Small intestine (tissue), 7 donors: ENCODE measurements around the gene ZNF91. TPM values are rescaled to one million over a fixed set of nuclear protein-coding genes. Genes with fewer than 3 reads are reported as not detected.
"Not testable (repeated sequence)": the region's sequence is repeated elsewhere in the genome, so short reads cannot be mapped to it uniquely, and the experiment has no call there.

ENCODE experiments used
- DNase-seq, 2 donors: peaks; one replicate each; pipeline versions ENCODE4 v3.0.0 to v3.0.0-alpha.2; 2013
- FAIRE-seq: peaks from 2 replicates; lab custom pipeline; 2012; peaks lifted over from hg19 to GRCh38; lab: Jason Lieb, UNC
- H3K27ac ChIP-seq, 3 donors: one replicate each; pipeline ENCODE4 v1.5.1; 2013; ENCODE audit warnings: low read length in 2 of 3, mild to moderate bottlenecking in 2 of 3, control low read depth in 1 of 3, inconsistent platforms in 1 of 3, low read depth in 1 of 3, moderate library complexity in 1 of 3
- H3K27me3 ChIP-seq, 3 donors: one replicate each; pipeline ENCODE4 v1.6.1; 2013; ENCODE audit warnings: low read length in 3 of 3, inconsistent platforms in 1 of 3; ENCODE audit not compliant: control insufficient read depth in 3 of 3, insufficient read depth in 3 of 3
- H3K36me3 ChIP-seq, 3 donors: one replicate each; pipeline ENCODE4 v1.6.1; 2013; ENCODE audit warnings: low read length in 3 of 3, inconsistent platforms in 1 of 3, low read depth in 1 of 3, mild to moderate bottlenecking in 1 of 3, moderate library complexity in 1 of 3; ENCODE audit not compliant: control insufficient read depth in 3 of 3, insufficient read depth in 2 of 3
- H3K4me1 ChIP-seq, 3 donors: one replicate each; pipeline ENCODE4 v1.6.1; 2013; ENCODE audit warnings: low read length in 2 of 3, inconsistent platforms in 1 of 3, low read depth in 1 of 3, mild to moderate bottlenecking in 1 of 3, moderate library complexity in 1 of 3; ENCODE audit not compliant: control insufficient read depth in 3 of 3, insufficient read depth in 2 of 3
- H3K4me3 ChIP-seq, 3 donors: one replicate each; pipeline ENCODE4 v1.5.1; 2013; ENCODE audit warnings: low read length in 3 of 3, control low read depth in 1 of 3, inconsistent platforms in 1 of 3, low read depth in 1 of 3, mild to moderate bottlenecking in 1 of 3, moderate library complexity in 1 of 3
- H3K9me3 ChIP-seq, 2 donors: one replicate each; pipeline ENCODE4 v1.6.1; 2013; ENCODE audit warnings: low read depth in 1 of 2, low read length in 1 of 2; ENCODE audit not compliant: control insufficient read depth in 2 of 2, insufficient read depth in 1 of 2
- WGBS, 3 donors: extraction: QIAGEN DNeasy Blood & Tissue Kit; methylation state at CpG; one replicate each; pipeline ENCODE4 v1.1.7; 2013; 5-methylcytosine and 5-hydroxymethylcytosine counted together
- polyA plus RNA-seq, 4 donors: library from polyadenylated mRNA; stranded (reverse) in 3 of 4; unstranded in 1 of 4; fragments of 200-250 nt in 3 of 4; fragments of 120-200 nt in 1 of 4; gene quantifications; one replicate each; pipeline versions ENCODE4 v1.2.1 to v1.2.3, GENCODE V29; 2013
- donor health status: healthy with polysubstance abuse.
- donor health status: control.
- donor health status: control.
- donor health status: Bipolar disorder and iron deficiency.
- donor health status: healthy.

Gene ZNF91
- polyA plus RNA-seq, 4 donors = 12.4 to 64.8 (median 16.1) TPM

DNA sequence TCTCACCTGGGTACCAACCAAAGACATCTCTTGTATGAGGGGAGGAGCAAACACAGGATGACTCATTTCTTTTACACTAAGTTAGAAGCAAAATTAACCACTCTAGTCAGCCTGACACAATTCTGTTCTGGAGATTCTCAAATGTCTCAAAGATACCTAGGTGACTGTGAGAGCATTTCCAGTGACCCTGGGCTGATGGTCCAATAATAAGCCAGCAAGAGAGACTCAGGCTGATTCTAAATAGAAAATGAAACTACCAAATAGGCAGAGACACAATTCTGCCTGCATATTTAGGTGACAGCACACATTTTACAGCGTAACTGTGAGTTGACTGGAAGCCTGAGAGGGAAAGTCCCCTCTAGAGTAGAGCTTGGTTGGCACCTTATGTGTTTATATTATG is 16.3 kb downstream of the ZNF91 start:
- no peak for FAIRE-seq
- DNase-seq = no peak
- H3K9me3 ChIP-seq = peaks cover 2 to 44% of the 10 kb centered on the region in 2 donors
- WGBS, 3 donors = 69 to 100% (median 80%) methylated on average over 1 of the region's 1 CpG
- no peaks in the 10 kb centered on the region for H3K4me1 ChIP-seq
- no peaks in the 10 kb centered on the region for H3K27me3 ChIP-seq
- no peak overlapping the region for H3K4me3 ChIP-seq
- peaks cover 4 to 31% (median 29%) of the 10 kb centered on the region in 3 donors for H3K36me3 ChIP-seq
- no peak overlapping the region for H3K27ac ChIP-seq

DNA sequence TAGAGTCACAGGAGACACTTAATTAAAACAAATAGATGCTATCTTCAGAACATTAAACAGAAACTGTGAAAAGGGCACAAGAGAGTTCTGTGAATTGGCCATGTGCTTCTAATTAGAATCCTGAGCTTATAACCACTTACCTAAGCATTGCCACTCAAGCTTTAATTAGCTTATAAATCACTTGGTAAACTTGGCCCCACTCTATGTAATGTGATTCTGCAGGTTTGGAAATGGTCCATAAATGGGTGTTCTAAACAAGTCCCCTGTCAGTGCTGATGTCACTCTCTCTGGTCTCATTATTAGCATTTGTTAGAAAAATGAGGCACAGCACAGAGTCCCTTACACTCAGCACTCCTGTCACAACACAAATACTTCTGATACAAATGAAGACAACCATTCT is 18.0 kb downstream of the ZNF91 start:
- H3K27ac ChIP-seq = no peak overlapping the region
- H3K4me3 ChIP-seq = no peak overlapping the region
- peaks cover 14 to 30% (median 27%) of the 10 kb centered on the region in 3 donors for H3K36me3 ChIP-seq
- FAIRE-seq (no peak), DNase-seq (no peak)
- no peaks in the 10 kb centered on the region for H3K27me3 ChIP-seq
- H3K9me3 ChIP-seq = peaks cover 3 to 44% of the 10 kb centered on the region in 2 donors
- no peaks in the 10 kb centered on the region for H3K4me1 ChIP-seq

DNA sequence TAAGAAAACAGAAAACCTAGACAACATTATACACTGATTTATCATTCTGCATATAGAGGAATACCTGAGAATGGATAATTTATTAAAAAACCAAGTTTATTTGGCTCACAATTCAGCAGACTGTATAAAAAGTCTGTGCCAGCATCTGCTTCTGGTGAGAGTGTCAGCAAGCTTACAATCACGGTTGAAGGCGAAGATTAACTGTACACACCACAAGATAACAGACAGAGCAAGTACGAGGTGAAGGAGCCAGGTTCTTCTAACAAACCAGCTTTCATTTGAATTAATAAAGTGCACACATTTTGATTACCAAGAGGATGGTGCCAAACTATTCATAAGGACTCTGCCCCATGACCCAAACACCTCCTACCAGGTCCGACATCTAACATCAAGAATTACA is 28.8 kb downstream of the ZNF91 start:
- no peaks in the 10 kb centered on the region for H3K27me3 ChIP-seq
- FAIRE-seq (no peak), DNase-seq (no peak)
- H3K27ac ChIP-seq = no peak overlapping the region
- peaks cover 17 to 28% (median 26%) of the 10 kb centered on the region in 3 donors for H3K36me3 ChIP-seq
- H3K9me3 ChIP-seq = peaks cover 1 to 40% of the 10 kb centered on the region in 2 donors
- no peak overlapping the region for H3K4me3 ChIP-seq
- H3K4me1 ChIP-seq = no peaks in the 10 kb centered on the region
- 97 to 98% (median 98%) methylated on average over 4 of the region's 4 CpGs for WGBS, 3 donors

DNA sequence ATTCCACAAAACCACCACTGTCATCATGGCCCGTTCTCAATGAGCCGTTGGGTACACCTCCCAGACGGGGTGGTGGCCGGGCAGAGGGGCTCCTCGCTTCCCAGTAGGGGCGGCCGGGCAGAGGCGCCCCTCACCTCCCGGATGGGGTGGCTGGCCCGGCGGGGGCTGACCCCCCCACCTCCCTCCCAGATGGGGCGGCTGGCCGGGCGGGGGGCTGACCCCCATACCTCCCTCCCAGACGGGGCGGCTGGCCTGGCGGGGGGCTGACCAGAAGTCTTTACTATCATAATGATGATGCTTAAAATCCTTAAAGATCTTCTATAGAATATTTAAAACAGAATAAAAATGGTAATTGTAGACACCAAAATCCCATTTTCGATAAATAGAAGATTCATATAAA is 29.2 kb downstream of the ZNF91 start:
- not testable (repeated sequence) for DNase-seq, FAIRE-seq, H3K4me3 ChIP-seq, H3K4me1 ChIP-seq, H3K27me3 ChIP-seq, H3K27ac ChIP-seq
- 97 to 99% (median 98%) methylated on average over 15 to 18 of the region's 18 CpGs for WGBS, 3 donors
- Histone ChIP-seq H3K9me3 (peaks cover 1 to 38% of the 10 kb centered on the region in 2 donors), H3K36me3 (peaks cover 17 to 26% (median 25%) of the 10 kb centered on the region in 3 donors)

DNA sequence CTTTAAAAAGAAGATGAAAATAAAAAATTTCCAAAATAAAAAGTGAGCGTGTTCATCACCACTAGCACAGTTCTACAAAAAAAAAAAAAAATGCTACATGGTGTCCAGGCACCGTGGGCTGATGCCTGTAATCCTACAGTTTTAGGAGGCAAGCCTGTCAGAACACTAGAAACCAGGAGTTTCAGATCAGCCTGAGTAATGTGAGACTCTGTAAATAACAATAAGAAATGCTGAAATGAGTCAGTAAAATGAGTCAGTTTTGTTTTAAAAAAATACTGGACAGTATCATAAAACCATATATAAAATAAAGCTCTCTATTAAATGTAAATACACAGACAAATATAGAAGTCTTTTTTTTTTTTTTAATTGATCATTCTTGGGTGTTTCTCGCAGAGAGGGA is 30.0 kb downstream of the ZNF91 start:
- Histone ChIP-seq H3K36me3 (peaks cover 17 to 21% (median 18%) of the 10 kb centered on the region in 3 donors), H3K27ac (no peak overlapping the region), H3K9me3 (peaks cover 0 to 34% of the 10 kb centered on the region in 2 donors), H3K4me1 (no peaks in the 10 kb centered on the region), H3K27me3 (no peaks in the 10 kb centered on the region), H3K4me3 (no peak overlapping the region)
- no peak for FAIRE-seq
- no peak for DNase-seq
- WGBS, 3 donors = 93 to 98% (median 97%) methylated on average over 3 of the region's 3 CpGs

DNA sequence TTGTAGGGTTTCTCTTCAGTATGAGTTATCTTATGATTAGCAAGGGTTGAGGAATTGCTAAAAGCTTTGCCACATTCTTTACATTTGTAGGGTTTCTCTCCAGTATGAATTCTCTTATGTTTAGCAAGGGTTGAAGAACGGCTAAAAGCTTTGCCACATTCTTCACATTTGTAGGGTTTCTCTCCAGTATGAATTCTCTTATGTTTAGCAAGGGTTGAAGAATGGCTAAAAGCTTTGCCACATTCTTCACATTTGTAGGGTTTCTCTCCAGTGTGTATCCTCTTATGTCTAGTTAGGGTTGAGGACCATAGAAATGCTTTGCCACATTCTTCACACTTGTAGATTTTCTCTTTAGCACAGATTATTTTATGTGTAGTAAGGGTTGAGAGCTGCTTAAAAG is 33.4 kb downstream of the ZNF91 start:
- H3K4me3 ChIP-seq, H3K27me3 ChIP-seq, DNase-seq, H3K4me1 ChIP-seq, FAIRE-seq, H3K27ac ChIP-seq: not testable (repeated sequence)
- 96 to 100% (median 96%) methylated on average over 1 of the region's 1 CpG for WGBS, 3 donors
- Histone ChIP-seq H3K9me3 (peaks cover 0 to 30% of the 10 kb centered on the region in 2 donors), H3K36me3 (peaks cover 7 to 20% (median 11%) of the 10 kb centered on the region in 3 donors)

DNA sequence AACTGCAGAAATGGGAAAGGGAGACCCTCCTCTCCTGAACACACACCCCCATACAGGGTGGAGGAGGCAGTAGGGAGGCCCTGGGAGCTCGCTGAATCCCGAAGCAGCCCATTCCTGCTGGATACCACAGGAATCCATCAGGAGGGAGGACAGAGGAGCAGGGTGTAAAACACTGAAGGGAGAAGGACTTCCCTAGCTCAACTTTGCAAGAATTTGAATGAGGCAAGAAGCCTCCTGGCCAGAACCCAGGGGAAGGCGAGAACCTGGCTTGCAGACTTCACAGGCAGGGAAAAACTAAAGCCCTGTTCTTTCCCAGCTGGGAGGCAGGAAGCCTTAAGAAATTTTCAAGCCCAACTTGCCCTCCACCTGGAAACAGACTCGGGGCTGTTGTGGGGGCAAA is 43.5 kb downstream of the ZNF91 start:
- Histone ChIP-seq H3K27ac (no peak overlapping the region), H3K4me3 (no peak overlapping the region), H3K9me3 (peaks cover 8 to 56% of the 10 kb centered on the region in 2 donors), H3K36me3 (peaks cover 21 to 38% (median 26%) of the 10 kb centered on the region in 3 donors), H3K27me3 (no peaks in the 10 kb centered on the region), H3K4me1 (no peaks in the 10 kb centered on the region)
- FAIRE-seq (no peak), DNase-seq (no peak)
- WGBS, 3 donors = 97 to 100% (median 97%) methylated on average over 4 of the region's 4 CpGs

DNA sequence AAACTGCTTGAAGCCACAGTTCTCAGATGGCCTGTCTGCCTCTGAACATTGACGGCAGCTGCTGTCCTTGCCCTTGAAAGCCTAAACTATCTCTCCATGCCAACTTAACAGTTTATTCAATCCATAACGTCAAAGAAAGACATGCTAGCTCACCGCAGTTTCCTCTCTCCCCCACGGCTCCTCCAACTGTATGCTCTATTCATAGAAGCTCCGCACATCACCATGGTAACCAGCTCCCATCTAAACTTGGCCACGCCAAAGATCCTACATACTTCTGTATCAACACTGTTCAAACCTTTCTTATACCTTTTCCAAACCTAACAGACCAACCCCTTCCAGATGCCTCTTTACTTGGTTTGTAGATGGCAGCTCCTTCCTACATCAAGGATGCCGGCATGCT is 48.6 kb downstream of the ZNF91 start:
- no peak overlapping the region for H3K27ac ChIP-seq
- H3K4me3 ChIP-seq = no peak overlapping the region
- no peak for DNase-seq
- H3K4me1 ChIP-seq = no peaks in the 10 kb centered on the region
- WGBS, 3 donors = 95 to 98% (median 95%) methylated on average over 7 of the region's 7 CpGs
- peaks cover 11 to 78% of the 10 kb centered on the region in 2 donors for H3K9me3 ChIP-seq
- no peak for FAIRE-seq
- H3K36me3 ChIP-seq = peaks cover 19 to 39% (median 32%) of the 10 kb centered on the region in 3 donors
- H3K27me3 ChIP-seq = no peaks in the 10 kb centered on the region

DNA sequence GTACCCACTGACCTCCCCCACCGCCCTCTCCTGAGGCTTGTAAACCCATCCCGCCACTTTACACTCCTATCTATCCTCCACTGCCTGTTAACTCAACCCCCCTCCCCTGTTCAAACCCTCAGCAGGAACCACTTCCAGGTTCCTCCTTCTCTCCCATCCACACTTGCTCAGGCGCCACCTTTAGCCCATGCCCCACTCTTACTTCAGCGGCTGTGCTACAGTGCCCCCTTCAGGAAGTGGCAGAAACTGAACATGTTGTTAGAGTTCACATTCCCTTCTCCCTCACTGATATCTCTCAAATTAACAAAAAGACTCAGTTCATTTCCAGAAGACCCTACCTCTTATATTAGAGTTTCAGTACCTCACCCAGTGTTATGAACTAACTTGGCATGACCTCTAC is 49.4 kb downstream of the ZNF91 start:
- Histone ChIP-seq H3K4me1 (no peaks in the 10 kb centered on the region), H3K27ac (no peak overlapping the region), H3K27me3 (no peaks in the 10 kb centered on the region), H3K9me3 (peaks cover 11 to 75% of the 10 kb centered on the region in 2 donors), H3K4me3 (no peak overlapping the region), H3K36me3 (peaks cover 15 to 37% (median 32%) of the 10 kb centered on the region in 3 donors)
- WGBS, 3 donors = 87 to 94% (median 93%) methylated on average over 4 of the region's 4 CpGs
- FAIRE-seq (no peak), DNase-seq (no peak)
